Measurements from ENCODE around the gene SUGCT.
A peak's percentile ranks its signal among the peaks of the same experiment; 100 is the strongest.

Gene SUGCT

DNA sequence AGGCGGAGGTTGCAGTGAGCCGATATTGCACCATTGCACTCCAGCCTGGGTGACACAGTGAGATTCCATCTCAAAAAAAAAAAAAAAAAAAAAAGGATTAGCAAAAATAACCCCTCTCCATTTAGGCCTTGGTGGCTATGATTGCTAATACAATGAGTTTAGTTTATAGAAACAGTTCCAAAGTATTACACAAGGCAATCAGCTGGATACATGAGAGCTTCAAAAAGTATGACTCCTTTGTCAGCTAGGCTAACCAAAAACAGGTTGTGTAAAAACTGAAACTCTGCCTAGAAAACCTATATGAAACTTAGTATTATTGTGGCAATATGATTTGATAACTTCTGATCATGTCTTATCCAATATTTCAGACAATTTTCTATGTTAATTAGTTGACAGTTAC lies 57.2 kb downstream of the SUGCT start:
- peak; percentile 68 for DNase-seq (ENCODE audit: low read depth)

DNA sequence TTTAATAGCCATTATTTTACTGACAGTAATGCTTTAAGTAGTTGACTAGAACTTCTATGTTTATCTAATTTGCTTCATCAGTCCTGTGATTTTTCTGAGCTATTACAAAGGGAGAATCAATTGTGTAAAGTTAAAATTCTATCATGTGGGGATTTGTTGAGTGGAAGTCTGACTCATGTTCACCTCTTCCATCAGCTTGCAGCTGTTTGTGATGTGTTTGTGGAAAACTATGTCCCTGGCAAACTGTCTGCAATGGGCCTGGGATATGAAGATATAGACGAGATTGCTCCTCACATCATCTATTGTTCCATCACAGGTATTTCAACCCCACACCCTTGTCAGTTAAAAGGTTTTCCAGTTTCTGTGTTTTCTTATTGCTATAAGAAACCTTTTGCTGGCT lies 59.9 kb downstream of the SUGCT start:
- DNase-seq (ENCODE audit: low read depth) = peak; percentile 88
- no peak overlapping the region for H3K4me3 ChIP-seq (ENCODE audit: low read depth, low read length)
- TF ChIP-seq, protein P1, sequence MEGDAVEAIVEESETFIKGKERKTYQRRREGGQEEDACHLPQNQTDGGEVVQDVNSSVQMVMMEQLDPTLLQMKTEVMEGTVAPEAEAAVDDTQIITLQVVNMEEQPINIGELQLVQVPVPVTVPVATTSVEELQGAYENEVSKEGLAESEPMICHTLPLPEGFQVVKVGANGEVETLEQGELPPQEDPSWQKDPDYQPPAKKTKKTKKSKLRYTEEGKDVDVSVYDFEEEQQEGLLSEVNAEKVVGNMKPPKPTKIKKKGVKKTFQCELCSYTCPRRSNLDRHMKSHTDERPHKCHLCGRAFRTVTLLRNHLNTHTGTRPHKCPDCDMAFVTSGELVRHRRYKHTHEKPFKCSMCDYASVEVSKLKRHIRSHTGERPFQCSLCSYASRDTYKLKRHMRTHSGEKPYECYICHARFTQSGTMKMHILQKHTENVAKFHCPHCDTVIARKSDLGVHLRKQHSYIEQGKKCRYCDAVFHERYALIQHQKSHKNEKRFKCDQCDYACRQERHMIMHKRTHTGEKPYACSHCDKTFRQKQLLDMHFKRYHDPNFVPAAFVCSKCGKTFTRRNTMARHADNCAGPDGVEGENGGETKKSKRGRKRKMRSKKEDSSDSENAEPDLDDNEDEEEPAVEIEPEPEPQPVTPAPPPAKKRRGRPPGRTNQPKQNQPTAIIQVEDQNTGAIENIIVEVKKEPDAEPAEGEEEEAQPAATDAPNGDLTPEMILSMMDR (conservative IDR thresholded peaks at IDR 0.05; ENCODE audit: low read depth, low read length) = no peak

More for the DNA sequence above, 57.2 kb downstream of the SUGCT start:
- H3K4me3 ChIP-seq (ENCODE audit: low read depth, low read length) = no peak overlapping the region
- TF ChIP-seq, protein P1 (conservative IDR thresholded peaks at IDR 0.05; ENCODE audit: low read depth, low read length) = no peak

DNA sequence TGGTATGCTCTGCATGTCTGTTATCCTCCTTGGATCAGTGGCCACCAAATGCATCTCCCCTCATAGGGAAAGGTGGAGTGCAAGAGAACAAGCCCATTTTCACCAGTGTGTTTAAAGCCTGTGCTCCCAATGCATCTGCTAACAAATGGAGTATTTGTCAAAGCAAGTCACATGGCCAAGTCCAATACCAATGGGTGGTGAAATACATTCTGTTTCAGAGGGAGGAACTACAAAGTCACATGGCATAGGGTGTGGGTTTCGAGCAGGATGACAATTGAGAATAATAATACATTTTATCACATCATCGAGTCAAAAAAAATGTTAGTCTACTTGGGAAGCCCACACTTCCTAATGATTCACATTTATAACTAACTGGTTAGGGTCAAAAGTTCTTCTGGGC lies 62.7 kb downstream of the SUGCT start:
- no peak for DNase-seq (ENCODE audit: low read depth)
- no peak overlapping the region for H3K4me3 ChIP-seq (ENCODE audit: low read depth, low read length)
- TF ChIP-seq, protein P1 (conservative IDR thresholded peaks at IDR 0.05; ENCODE audit: low read depth, low read length) = no peak

DNA sequence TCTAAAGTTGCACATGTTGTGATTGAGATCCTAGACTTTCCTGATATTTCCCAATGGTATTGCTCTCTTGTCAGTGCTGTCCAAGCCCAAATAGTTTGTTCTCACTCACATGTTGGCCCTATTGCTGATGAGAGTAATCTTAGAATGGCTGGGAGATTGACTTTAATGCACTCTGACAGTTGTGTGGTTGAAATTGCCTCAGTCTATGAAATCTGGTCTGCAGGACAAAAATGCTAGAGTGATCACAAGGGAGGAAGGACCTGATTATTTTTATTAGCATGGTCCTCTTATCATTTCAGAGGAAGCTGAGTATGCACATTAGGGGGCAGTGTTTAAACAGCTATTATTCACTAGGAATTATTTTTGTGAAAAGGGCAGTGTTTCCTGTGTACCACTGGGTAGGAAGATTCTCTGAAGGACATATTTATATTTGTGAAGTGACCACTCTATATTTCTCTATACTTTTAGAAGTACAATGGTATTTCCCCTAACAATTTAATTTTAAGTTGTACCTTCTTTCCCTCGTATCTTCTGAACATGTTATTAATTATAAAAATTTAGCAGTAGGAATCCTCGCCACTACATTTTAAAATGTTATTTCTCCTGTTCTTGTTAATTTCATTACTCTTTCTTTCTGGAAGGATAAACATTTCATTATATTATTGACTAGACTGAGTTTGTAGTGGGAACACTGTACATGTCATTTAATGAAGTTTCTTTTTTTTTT lies 64.4 kb downstream of the SUGCT start:
- TF ChIP-seq, protein P1 (conservative IDR thresholded peaks at IDR 0.05; ENCODE audit: low read depth, low read length) = peak; percentile 68
- no peak overlapping the region for H3K4me3 ChIP-seq (ENCODE audit: low read depth, low read length)
- DNase-seq (ENCODE audit: low read depth) = peak; percentile 94

DNA sequence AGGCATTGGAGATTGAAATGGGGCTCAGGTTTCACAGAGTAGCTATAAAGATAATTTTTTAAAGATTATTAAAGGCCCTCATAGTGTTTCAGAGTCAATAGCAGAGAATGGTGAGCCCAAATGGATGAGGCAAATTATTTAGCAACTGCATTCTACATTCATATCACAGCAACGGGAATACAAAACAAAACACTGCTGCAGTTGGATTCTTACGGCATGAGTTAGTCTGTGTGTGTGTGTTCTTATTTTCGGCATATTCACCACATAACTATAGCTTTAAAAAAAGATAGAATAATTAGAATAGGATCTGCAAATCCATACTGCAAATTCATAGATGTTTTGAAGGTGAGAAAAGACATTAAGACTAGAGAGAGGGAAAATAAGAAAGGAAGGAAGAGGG lies 66.0 kb downstream of the SUGCT start:
- H3K4me3 ChIP-seq (ENCODE audit: low read depth, low read length) = no peak overlapping the region
- DNase-seq (ENCODE audit: low read depth) = peak; percentile 96
- TF ChIP-seq, protein P1 (conservative IDR thresholded peaks at IDR 0.05; ENCODE audit: low read depth, low read length) = no peak

DNA sequence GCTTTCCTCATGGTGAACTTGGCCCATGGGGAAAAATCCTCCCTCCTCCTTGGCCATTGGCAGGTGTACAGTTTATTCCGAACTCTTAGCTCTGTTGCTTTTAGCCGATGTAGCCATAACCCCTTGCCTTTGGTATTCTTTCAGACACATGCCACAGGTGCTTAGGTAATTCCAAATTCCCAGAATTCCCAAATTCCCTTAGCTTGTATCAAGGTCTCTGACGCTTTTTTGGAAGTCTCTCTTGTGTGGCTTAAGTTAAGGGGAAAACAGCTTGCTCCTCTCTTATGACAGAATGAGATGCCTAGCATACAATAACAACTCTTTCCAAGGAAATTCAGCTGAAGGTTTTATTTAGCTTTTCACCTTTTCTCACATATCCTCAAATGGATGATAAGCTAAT lies 68.0 kb downstream of the SUGCT start:
- no peak overlapping the region for H3K4me3 ChIP-seq (ENCODE audit: low read depth, low read length)
- DNase-seq (ENCODE audit: low read depth) = no peak
- TF ChIP-seq, protein P1 (conservative IDR thresholded peaks at IDR 0.05; ENCODE audit: low read depth, low read length) = no peak

DNA sequence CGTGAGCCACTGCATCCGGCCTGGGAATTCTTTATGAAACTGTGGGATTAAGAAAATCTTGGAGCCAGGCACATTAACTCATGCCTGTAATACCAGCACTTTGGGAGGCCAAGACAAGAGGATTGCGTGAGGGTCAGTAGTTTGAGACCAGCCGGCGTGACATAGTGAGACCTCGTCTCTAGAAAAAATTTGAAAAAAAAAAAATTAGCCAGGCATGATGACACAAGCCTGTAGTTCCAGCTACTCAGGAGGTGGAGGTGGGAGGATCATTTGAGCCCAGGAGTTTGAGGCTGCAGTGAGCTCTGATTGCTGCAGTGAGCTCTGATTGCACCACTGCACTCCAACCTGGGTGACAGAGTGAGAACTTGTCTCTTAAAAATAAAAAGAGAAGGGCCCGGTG lies 69.8 kb downstream of the SUGCT start:
- H3K4me3 ChIP-seq (ENCODE audit: low read depth, low read length) = no peak overlapping the region
- TF ChIP-seq, protein P1 (conservative IDR thresholded peaks at IDR 0.05; ENCODE audit: low read depth, low read length) = no peak
- DNase-seq (ENCODE audit: low read depth) = no peak

Data from choroid plexus epithelial cell (primary cell).